Activated naive CD4-positive, alpha-beta T cell treated with Interleukin-2 at 50 U/mL for 16 hours (primary cell): ENCODE results near the gene PIK3R3.
"Not testable (repeated sequence)": the region's sequence is repeated elsewhere in the genome, so short reads cannot be mapped to it uniquely, and the experiment has no call there.

Source experiments
- DNase-seq: peaks from one replicate; pipeline ENCODE4 v3.0.0-alpha.2; 2020

Gene PIK3R3

GRCh38 chr1:46061146-46061545 lies 71.3 kb downstream of the PIK3R3 start:
- no peak for DNase-seq

GRCh38 chr1:46058936-46059335 lies 73.5 kb downstream of the PIK3R3 start:
- no peak for DNase-seq

DNA sequence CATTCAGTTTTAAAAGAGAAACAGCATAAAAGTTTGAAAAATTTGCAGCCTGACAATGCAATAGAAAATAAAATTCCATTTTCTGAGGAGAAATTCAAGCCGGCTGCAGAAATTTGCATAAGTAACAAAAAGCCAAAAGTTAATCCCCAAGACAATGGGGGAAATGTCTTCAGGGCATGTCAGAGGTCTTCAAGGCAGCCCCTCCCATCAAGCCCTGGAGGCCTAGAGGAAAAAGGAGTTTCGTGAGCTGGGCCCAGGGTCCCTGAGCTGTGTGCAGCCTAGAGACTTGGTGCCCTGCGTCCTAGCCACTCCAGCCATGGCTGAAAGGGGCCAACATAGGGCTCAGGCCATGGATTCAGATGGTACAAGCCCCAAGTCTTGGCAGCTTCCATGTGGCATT lies 74.6 kb downstream of the PIK3R3 start:
- DNase-seq: no peak

- DNase-seq: not testable (repeated sequence)
Observed at GRCh38 chr1:46057215-46057614, 75.2 kb downstream of the PIK3R3 start.

- no peak for DNase-seq
Observed at GRCh38 chr1:46056325-46056724, 76.1 kb downstream of the PIK3R3 start.

DNA sequence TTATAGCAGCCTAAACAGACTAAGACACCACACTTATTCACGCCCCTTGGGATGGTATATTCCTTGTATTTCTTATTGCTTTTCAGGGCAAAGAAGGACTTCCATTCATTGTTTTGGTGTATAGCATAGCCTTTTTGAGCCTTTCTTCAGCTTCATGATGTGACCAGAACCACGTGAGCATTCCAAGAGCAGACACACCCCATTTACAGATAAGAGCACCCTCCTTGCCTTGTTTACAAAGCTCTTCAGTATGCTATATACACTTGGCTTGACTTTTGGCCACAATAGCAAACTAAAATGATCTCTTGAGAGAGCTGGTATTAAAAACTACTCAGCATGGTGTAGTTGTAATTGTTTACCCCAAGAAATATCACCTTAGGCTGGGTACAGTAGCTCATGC lies 78.7 kb downstream of the PIK3R3 start:
- DNase-seq: no peak

DNA sequence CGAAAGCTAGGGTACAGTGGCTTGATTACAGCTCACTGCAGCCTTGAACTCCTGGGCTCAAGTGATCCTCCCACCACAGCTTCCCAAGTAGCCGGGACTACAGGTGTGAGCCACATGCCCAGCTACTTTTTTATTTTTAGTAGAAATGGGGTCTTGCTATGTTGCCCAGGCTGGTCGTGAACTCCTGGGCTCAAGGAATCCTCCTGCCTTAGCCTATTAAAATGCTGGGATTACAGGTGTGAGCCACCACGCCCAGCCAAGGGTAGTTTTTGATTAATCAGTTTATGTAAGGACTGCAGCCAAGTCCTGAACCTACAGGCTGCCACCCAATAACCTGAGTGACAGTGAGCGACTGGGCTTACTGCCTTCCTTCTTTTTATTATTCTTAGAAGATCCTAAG lies 88.3 kb downstream of the PIK3R3 start:
- no peak for DNase-seq

DNA sequence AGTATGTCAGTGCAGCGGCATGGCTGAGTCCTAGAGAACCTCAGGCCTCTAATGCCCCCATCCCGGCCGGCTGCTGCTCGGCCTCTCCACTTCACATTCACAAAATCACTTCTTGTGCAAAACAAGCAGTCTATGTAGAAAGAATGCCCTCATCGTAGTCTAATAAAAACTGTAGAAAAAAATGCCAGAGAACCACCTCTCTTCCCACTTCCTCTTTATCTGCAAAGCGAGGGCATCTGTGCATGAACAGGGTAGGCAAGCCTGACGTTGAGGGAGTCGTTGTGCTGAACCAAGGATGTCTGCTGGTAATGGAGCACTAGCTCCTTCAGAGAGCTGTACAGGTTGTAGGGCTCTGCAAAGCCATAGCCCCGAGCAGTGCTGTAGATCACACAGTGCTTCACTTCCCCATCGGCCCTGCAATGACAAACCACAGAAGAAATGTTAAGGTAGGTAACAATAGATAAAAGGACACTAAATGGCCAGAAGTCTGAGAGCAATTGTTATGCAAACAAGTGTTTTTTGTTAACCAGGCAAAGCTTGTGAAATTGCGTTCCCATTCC lies 88.9 kb downstream of the PIK3R3 start:
- DNase-seq: no peak

DNA sequence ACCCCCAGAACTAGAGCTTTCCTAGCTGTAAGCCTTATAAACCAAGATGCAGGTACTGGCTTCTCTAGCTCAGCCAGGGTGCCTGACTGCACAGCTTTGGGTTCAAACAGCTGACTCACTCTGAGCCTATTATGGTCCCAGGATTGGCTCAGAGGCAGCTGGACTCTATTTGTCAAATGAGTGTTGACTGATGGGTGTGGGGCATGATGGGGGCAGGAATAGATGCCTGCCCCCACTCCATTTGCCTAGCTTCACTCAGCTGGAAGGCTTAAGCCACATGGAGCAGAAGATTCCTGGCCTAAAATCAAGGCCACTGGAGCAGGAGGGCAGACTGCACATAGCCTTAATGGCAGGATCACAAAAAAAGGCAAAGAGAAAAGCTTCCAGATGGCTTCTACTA lies 90.5 kb downstream of the PIK3R3 start:
- no peak for DNase-seq

- no peak for DNase-seq
Observed at GRCh38 chr1:46041551-46041950, 90.9 kb downstream of the PIK3R3 start.

GRCh38 chr1:46039571-46040052 lies 92.8 kb downstream of the PIK3R3 start:
- no peak for DNase-seq

GRCh38 chr1:46036894-46037839 lies 95.3 kb downstream of the PIK3R3 start:
- DNase-seq: peak; percentile 84

DNA sequence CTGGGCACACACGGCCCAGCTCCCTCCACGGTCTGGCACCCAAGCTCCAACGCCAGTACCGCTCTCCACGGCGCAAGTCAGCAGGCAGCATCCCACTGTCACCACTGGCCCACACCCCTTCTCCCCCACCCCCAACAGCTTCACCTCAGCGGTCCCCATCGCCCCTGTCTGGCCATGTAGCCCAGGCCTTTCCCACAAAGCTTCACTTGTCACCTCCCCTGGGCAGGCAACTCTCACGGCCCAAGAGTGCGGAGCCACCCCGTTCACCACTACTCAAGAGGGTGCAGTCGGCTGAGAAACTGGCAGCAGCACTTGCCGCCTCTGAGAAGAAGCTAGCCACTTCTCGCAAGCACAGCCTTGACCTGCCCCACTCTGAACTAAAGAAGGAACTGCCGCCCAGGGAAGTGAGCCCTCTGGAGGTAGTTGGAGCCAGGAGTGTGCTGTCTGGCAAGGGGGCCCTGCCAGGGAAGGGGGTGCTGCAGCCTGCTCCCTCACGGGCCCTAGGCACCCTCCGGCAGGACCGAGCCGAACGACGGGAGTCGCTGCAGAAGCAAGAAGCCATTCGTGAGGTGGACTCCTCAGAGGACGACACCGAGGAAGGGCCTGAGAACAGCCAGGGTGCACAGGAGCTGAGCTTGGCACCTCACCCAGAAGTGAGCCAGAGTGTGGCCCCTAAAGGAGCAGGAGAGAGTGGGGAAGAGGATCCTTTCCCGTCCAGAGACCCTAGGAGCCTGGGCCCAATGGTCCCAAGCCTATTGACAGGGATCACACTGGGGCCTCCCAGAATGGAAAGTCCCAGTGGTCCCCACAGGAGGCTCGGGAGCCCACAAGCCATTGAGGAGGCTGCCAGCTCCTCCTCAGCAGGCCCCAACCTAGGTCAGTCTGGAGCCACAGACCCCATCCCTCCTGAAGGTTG lies 97.6 kb downstream of the PIK3R3 start:
- DNase-seq: no peak

- no peak for DNase-seq
Observed at GRCh38 chr1:46030876-46031660, 101.4 kb downstream of the PIK3R3 start.

DNA sequence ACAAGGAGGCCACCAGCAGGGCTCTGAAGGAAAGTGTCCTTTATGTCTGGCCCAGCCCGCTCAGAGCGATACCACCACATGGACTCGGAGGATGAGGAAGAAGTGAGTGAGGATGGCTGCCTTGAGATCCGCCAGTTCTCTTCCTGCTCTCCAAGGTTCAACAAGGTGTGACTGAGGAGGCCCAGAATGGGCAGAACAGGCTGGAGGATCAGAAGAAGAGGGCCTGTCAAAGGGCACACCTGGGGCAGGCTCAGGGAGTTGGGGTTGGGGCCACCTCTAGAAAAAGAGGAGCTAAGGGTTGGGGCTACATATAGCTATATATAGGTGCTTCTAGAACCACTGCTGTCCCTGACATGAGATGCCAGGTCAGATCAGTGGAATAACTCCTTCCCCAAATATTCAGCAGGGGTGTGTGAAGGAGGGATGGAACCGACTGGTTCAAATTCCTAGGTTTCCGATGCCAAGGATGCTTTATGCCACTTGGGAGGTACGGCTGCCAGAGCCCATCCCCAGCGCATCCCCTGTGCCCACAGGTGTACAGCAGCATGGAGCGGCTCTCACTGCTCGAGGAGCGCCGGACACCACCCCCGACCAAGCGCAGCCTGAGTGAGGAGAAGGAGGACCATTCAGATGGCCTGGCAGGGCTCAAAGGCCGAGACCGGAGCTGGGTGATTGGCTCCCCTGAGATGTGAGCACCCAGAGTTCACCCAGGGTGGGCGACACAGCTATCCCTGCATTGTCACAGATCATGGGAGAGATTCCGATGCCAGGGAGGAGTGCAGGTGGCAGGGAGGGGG lies 102.2 kb downstream of the PIK3R3 start:
- no peak for DNase-seq

DNA sequence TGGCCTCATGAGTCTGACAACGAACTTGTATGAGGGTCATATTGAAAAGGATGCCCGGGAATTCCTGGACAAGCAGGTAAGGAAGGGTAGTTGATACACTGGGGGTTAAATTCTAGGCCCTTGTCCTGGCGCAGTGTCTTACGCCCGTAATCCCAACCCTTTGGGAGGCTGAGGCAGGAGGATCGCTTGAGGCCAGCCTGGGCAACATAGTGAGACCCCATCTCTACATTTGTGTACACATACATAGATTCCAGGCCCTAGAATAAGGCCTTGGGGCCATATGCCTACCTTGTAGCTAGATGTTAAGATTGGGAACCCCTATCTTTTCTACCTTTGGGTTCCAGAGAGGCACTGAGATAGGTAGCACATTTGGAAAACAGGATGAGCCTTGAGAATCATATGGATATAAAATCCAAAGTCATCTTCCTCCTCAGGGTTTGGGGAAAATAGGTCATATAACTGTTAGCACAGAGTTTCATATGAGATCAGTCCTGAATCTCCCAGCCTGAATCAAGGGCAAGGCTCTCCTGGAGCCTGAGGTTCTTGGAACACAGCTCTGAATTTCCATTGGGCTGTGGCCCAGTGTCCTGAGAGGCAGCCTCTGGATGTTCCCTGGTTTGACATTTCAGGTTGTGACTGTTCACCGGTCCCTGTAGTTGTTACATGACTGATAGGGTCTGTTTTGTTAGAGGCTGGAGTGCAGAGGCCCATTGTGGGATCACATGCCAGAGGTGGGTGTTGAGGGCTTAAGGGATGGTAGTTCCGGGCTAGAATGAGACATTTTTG lies 104.4 kb downstream of the PIK3R3 start:
- DNase-seq: no peak

- no peak for DNase-seq
Observed at GRCh38 chr1:46026531-46026930, 105.9 kb downstream of the PIK3R3 start.

DNA sequence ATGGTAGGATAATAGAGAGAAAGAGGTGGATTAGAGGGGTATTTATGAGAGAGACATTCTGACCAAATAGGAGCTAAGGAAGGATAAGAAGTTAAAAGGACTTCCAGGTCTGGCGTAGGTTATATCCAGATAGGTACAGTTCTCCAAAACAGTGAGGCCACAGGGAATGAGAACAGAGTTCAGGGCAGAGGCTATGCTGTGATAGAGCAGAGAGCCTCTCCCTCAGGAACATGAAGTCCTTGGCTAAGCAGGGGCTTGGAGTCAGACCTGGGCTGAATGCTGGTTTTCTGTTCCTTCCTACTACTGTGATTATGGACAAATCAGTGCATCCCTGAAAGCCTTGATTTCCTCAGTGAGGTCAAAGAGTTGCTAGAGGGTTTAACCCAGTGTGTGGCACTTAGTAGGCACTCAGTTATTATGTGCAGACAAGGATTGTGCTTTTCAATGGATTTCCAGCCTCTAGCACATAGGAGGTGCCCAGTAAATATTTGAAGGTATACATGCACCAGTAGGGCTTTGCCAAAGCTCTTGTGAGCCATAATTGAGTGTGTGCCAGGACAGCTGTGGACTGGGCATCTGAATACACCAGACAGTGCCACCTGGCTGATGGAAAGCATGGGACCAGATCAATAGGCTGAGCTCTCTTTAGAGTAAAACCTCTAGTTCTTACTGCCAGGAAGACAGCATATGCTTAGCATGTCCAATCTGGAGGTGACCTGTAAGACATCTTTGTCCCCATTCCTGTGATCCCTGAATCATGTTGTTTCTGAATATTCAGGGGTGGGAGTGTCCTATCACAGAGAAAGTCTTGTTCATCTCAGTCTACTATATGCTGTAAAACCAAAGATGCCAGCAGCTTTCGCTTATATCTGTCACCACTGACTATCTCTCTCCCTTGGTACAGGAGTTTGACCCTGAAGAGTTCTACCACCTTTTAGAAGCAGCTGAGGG lies 111.1 kb downstream of the PIK3R3 start:
- DNase-seq: no peak

- DNase-seq: no peak
Observed at GRCh38 chr1:46020010-46020409, 112.4 kb downstream of the PIK3R3 start.
